Measurements from ENCODE around the gene ALKBH2.

The ALKBH2 gene

GRCh38 chr12:109087250-109087649 is 6.0 kb downstream of the ALKBH2 start:
- no peak for TF ChIP-seq ZFX (IDR thresholded peaks at IDR 0.05)
- no peak for TF ChIP-seq CTCF (conservative IDR thresholded peaks at IDR 0.05)

GRCh38 chr12:109085590-109085989 is 7.7 kb downstream of the ALKBH2 start:
- no peak overlapping the region for H3K27ac ChIP-seq
- TF ChIP-seq CTCF (conservative IDR thresholded peaks at IDR 0.05) (no peak), ZFX (IDR thresholded peaks at IDR 0.05) (no peak)

More at GRCh38 chr12:109087250-109087649, 6.0 kb downstream of the ALKBH2 start:
- peak overlapping the region; percentile 46 for H3K27ac ChIP-seq

- H3K27ac ChIP-seq: no peak overlapping the region
- no peak for TF ChIP-seq ZFX (IDR thresholded peaks at IDR 0.05)
- TF ChIP-seq CTCF (conservative IDR thresholded peaks at IDR 0.05): no peak
These were observed 8.8 kb downstream of the ALKBH2 start for GRCh38 chr12:109084425-109084824.

GRCh38 chr12:109082751-109083150 is 10.5 kb downstream of the ALKBH2 start:
- H3K27ac ChIP-seq: no peak overlapping the region
- no peak for TF ChIP-seq CTCF (conservative IDR thresholded peaks at IDR 0.05)
- TF ChIP-seq ZFX (IDR thresholded peaks at IDR 0.05): no peak

GRCh38 chr12:109074866-109075265 is 18.4 kb downstream of the ALKBH2 start:
- no peak for TF ChIP-seq CTCF (conservative IDR thresholded peaks at IDR 0.05)
- TF ChIP-seq ZFX (IDR thresholded peaks at IDR 0.05): no peak
- H3K27ac ChIP-seq: no peak overlapping the region

GRCh38 chr12:109069307-109070271 is 23.7 kb downstream of the ALKBH2 start:
- TF ChIP-seq ZFX (IDR thresholded peaks at IDR 0.05) (no peak), CTCF (conservative IDR thresholded peaks at IDR 0.05) (no peak)
- no peak overlapping the region for H3K27ac ChIP-seq

- TF ChIP-seq ZFX (IDR thresholded peaks at IDR 0.05) (no peak), CTCF (conservative IDR thresholded peaks at IDR 0.05) (no peak)
- no peak overlapping the region for H3K27ac ChIP-seq
These were observed 27.4 kb downstream of the ALKBH2 start for GRCh38 chr12:109065853-109066193.

All from C4-2B (cell line).